HG03097 (cell line): Measurements from ENCODE around the gene PPP1R7.
A peak's percentile ranks its signal among the peaks of the same experiment; 100 is the strongest.

Experiments used
- ATAC-seq: cut with Tn5 transposase; IDR thresholded peaks from one replicate; pipeline ENCODE4 v1.9.1; 2021; ENCODE audit not compliant: unreplicated experiment, low FRiP score

The PPP1R7 gene

DNA sequence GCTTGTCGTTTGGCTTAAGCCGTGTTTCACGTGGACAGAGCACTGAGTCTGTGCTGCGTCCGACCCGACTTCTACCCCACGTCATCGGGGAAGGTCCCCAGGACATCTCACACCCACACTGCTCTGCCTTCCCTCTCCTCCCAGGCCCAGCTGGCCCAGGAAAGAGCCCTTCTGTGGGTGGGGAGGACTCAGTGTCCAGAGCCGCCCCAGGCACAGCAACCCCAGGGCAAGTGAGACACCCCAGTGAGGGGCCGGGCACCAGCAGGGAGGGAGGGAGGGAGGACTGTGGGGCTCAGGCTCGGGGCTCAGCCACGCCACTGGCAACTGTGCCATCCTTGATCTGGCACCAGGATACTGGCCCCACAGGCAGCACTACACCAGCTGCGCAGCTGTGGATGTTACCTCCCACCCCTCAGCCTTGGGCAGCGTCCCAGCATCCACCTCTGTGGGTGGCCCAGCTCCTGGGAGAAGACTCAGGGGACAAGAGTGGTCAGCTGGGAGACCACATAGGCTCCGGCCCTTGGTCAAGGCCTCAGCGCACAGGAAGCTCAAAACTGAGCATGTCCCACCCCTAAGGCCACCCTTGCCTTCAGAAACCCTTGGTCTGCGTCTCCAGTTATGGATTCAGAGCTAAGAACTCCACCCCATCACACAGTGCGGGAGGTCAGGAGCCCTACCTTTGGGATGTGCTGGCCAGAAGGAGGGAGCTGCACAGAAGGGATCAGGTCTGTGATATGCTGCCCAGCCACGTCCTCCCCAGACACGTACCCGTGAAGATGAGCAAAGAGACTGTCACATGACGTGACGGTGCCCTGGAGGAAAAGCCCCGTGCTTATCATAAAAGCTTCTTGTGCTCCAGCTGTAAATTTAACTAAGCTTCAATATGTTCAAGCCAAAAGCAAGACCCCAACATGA is 12.7 kb upstream of the PPP1R7 start:
- no peak for ATAC-seq

DNA sequence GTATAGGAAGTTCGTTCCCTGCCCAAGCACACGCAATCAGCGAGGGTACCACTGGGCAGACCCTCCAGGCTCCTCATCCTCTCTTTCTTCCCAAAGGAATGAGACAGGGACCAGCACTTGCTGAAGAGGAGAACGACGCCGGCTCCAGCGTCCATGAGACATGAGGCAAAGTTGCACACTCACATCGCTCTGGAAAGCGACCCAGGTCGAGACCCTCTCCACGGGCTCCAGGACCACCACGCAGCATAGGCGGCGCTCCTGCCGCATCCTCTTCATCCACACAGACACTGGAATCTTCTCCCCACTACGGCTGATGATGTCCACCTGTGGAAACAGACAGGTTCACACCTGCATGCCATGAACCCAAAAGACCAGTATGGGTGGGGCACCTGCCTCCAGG is 11.8 kb upstream of the PPP1R7 start:
- no peak for ATAC-seq

DNA sequence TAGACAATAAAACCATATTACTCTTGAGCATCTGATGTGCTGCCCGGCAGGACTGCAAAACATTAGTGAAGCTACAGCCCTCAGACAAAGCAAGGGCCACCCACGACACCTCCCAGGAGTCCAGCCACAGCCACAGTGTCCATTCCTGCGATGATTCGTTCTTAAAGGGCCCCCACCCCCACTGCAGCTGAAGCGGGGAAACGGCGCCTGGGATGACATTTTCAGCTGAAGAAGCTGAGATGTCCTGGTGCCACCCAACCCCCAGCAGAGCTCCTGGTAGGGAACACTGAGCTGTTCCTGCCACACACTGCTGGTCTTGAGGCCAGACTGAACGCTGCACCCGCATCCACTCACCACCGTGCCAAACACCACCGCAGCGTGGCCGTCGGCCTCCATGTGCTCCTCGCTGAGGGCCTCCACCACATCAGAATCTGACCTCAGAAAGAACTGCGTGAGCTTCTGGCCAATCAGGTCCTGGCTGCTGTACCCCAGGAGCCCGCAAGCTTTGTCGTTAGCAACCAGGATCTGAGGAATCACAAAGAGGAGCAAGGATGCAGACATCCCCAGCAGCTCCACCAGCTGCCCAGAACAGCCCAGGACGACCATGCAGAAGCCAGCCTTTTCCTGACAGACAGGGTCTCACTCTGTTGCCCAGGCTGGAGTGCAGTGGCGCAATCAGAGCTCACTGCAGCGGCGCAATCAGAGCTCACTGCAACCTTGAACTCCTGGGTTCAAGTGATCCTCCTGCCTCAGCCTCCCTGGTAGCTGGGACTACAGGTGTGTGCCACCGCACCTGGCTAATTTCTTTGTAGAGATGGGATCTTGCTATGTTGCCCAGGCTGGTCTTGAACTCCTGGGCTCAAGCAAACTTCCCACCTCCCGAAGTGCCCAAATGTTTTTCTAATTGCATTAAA is 10.5 kb upstream of the PPP1R7 start:
- no peak for ATAC-seq

DNA sequence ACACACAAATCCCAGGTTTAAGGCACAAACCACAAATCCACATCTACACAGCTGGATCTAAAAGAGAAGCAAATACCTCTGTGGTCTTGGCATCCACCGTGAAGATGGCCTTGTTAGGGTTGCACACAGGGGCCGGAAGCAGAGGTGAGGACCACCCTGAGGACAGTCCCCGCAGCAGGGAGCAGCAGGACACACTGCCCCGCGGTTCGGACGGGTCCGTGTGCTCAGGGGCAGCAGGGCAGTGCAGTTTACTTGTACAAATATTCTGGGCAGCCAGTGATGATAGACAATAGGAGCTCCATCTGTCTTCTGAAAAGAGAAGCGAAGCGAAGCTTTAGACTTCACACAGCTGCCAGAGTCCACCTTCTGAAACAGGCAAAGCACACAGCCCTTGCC is 9.8 kb upstream of the PPP1R7 start:
- no peak for ATAC-seq

DNA sequence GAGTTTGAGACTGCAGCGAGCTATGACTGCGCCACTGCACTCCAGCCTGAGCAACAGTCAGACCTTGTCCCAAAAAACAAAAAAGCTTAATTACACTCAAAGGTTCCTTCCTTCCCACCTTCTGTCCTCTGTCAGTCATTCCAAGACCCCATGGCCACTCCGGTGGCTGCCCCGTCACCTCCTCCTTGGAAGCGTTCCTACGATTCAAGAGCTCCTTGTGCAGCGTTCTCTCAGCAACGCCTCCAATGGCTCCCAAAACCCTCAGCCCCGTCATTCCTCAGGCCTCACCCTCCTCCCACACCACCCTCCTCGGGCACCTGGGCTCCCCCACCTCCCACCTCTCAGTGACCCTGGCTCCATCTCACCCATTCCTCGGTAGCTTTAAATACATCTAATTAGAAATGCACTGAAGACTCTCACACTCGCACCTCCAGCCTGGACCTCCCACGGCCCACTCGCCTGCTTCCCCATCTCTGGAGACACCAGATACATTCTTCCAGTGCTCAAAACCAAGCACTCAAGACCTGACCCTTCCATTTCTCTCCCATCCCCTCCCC is 9.0 kb upstream of the PPP1R7 start:
- ATAC-seq = no peak

DNA sequence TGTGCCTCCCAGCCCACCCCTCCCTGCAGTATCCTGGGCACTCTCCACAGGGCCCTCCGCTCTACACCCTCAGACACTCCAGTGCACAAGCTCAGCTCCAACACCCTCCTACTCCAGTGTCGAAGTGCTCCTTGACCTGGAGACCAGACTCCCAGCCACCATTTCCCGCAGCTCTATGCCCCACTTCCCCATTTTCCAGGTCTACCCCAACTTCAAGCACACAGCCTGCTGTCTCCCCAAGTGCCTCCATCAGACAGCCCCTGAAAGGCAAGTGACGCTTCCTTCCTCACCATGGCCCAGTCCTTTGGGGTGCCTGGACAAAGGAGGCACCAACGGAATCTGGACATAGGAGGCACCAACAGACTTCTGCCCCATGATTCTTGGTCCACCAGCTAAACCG is 8.2 kb upstream of the PPP1R7 start:
- no peak for ATAC-seq

DNA sequence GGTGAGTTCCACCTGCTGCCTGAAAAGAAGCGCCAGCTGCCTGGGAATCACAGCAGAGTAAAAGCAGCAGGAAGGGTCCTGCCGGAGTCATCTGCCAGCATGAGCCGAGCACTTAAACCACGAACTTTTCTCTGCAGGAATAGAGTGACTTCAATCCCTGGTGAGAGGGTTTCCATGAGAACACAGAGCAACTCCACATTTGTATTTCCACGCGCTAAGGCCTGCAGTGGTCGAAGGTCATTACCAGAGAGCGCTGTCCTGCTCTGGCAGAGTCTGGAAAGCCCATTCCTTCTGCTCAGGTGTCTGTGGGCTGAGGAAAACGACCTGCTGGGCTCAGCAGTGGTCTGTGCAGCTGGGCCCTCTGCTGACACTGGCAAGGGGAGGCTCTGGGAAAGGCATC is 7.7 kb upstream of the PPP1R7 start:
- no peak for ATAC-seq

DNA sequence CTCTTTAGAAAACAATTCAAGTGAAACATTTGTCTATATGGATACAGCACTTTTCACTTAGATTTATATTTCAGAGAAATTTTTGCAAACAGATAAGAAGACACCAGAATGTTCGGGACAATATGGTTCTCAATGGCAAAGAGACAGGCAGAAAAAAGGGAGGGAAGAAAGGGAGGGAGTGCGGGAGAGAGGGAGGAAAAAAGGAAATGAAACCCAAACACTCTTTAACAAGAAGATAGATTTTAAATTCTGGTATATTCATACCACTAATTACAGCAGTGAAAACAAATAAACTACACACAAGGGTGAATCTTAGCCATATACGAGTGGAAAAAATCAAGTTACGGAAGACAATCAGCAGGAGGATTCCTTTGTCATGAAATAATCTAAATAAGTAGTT is 4.0 kb upstream of the PPP1R7 start:
- no peak for ATAC-seq

DNA sequence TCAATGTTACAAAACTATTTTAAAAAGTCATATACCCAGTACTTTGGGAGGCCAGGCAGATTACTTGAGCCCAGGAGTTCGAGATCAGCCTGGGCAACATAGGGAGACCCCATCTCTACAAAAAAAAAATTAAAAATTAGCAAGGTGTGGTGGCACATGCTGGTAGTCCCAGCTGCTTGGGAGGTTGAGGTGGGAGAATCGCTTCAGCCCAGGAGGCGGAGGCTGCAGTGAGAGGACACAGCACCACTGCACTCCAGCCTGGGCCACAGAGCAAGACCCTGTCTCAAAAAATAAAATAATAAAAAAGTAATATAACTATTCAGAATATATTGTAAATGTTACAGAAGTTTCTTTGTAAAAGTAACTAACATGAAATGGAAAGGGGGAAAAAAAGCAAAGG is 2.9 kb upstream of the PPP1R7 start:
- ATAC-seq = no peak

DNA sequence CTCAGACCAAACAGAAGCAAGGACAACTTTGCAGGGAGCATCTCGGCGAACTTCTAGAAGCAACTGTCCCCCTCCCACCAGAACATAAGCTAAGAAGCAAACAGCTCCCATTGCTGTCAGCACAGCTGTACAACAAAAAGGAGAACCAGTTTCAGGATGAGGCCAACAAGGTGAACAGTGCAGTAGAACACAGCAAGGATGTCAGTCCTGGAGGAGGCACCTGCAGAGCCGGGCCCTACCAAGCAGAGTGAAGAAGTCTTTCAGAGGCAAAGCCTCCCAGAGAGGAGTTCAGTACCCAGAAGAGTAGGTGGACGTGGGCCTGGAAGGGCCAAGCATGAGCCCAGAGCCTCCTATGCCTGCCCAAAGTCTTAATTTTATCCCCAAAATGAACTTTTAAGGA is 2.0 kb upstream of the PPP1R7 start:
- no peak for ATAC-seq

DNA sequence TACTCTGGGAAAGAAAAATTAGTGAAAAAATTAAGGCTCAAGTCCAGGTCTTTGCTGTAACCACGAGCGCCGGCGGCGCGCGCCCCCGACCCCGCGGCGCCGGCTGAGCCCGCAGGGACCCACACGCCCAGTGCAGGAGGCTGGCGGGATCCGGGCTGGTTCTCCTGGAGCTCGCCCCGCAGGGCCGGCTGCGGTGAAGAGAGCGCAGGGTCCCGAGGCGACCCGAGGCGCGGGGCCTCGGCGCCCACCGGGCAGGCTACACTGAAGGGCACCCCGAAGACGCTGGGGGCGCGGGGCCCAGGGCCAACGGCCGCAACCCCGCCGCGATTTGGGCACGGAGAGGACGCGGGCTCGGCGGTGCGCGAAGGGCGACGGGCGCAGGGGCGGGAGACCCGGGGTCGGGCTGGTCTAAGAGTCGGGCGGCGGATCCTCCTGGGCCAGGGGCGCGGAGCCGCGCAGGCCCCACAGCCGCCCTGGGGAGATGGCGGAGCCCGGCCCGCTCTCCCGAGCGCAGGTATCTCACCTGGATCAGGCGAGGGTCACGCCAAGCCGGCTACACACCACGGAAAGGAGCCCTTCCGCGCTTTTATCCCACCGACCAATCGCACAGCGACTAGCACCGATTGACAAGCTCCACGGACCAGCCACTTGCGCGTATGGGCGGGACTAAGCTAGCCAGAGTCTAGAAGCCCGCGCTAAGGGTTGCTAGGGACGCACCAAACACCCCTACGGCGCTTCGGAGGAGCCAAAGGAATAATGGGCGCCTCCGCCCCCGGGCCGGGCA is 1.2 kb upstream of the PPP1R7 start, which contains the start of gene PASK:
TSS of gene PASK (minus strand) at position 582 of the 784 bp plus-strand sequence. CDS start 6,440 bp downstream, outside the sequence.
- peak; percentile 72 for ATAC-seq

DNA sequence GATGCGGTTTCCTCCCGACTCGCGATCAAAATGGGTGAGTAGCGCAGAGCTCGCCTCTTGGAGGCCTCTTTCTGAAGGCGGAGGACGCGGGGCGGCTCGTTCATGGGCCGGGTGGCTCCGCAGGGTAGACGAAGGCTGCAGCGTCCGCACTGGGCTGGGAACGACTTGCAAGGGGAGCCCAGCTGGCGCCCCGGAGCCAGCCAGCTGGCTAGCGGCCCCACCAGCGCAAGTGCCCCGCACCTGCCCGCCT is 667 bp upstream of the PPP1R7 start:
- ATAC-seq = peak; percentile 19

DNA sequence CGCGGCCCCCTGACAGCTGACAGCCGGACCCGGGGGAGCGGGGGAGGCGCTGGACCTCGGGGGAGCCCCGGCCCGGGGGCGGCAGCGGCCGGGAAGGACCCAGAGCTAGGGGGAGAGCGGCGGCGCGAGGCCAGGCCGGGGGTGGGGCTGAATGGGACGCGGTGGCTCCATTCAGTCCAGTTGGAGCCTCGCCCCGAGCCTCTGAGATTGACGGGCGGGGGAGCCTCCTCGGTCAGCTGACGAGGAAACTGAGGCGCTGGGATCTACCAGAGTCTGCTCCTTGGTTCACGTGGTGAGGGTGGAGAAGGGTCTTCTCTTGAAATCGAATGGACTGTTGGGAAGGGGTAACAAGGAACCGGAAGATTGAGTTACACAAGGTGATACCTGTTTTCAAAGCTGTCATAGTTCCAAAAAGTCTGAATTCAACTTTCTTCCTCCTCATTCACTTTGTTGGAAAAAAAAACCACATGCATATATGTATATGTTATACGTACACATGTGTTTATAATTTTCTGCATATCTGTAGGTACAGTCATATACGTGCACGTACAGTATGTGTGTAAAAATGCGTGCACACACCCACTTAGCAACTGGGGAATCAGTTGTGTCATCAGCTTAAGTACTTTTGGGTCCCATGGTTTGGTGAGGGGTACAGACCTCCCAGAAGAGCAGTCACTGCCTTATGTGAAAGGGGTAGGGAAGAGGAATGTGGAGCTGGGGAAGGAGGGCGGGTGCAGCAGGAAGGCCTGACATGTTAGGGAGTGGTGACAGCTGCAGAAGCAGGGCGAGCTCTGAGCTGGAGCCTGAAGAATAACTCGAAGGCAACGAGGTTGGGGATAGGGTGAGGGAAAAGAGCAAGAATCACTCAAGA is 628 bp downstream of the PPP1R7 start:
- ATAC-seq = no peak

DNA sequence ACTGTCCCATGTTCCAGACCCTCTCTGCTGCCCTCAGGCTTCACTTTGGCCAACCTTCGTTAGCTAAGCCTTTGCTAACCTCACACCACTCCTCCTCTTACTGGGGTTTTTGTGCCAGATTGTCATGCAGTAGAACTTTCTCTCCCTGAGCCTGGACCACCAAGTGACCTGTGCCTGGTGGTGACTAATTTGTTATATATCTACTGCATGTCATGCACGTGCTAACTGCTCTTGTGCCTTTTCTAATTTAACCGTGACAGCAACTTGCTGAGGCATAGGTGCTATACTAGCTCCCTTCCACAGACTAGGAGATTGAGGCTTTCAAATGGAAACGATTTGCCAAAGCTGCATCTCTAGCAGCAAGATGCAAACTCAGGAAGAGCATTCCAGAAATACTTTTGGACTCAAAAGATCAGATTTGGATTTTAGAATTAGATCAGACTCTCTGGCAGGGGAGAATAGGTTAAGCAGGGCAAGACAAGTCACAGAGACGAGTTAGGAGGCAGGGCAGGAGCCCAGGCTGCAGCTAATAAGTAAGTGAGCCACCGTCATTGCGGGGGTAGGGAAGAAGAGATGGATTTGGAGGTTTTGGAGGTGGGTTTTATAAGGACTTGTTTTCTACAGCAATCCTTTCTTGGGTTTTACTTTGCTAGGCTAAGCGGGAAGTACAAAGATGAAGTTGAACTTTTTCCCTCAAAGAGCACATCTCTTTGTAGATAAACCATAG is 1.8 kb downstream of the PPP1R7 start:
- no peak for ATAC-seq

DNA sequence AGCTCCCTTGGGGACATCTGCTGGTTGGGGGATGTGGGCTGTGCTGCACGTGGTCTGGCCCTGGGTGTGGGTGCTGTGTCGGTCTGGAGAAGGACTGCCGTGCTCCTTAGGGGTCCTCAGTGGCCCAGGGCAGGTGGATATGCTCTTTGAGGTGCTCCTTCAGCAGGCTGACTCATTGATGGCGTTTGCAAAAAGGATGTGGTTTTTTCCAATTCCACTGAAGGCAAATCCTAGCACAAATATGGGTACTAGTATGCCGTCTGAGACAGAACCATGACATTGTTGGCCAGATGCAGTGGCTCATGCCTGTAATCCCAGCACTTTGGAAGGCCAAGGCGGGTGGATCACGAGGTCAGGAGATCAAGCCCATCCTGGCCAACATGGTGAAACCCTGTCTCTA is 3.3 kb downstream of the PPP1R7 start:
- no peak for ATAC-seq

DNA sequence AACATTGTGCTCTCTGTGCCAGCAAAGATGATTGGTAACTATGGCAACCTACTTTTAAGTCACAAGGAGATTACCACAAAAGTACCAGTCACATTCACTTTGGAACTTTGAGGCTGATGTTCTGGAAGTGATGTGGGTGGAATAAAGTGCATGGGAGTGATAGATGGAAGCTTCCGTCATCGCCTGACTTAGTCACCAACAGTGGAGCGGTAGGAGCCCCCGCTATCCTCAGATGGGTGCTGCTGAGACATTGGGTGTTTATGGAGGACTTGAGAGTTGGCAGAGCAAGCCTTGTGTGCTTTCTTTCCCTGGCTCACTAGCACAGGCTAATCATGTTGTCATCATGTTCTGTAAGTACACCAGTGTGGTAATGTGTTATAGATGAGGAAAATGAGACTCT is 4.6 kb downstream of the PPP1R7 start:
- no peak for ATAC-seq

DNA sequence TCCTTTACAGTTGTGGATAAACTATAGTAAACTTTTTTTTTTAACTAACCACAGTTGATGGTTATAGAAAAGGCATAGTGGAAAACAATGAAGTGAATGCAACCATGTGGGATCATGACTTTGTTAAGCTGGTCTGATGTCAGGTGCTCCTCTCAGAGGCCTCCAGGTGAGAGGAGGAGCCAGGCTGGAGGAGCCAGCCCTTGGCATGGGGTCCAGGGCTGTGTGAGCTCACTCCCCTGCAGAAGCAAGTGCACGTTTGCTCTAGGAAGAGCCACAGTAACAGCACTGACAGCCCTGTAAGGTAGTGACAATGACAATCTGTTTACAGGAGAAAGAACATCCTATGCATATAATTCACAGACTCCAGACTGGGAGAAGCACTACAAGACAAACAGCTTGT is 5.7 kb downstream of the PPP1R7 start:
- ATAC-seq = no peak

DNA sequence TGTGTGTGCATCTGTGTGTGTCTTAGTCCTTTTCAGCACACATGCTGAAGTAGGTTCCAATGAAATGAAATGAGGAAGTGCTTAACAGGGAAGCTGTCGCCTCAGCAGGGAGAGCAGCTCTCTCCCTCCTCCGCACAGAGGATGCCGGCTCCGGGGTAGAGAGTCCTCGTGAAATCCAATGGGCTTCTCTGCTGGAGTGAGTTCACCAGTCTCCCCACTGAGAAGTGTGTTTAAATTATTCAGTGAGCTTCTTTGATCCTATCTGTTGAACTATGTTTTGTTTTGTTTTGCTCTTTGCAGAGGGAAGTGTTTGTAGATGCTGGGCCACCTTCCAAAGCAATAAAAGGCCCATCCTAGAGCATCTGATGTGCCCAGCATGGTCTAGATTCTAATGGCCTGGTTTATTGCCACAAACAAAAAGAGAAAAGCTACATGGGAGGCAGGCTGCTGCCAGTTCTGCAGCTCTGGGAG is 6.7 kb downstream of the PPP1R7 start:
- no peak for ATAC-seq
